Adrenal gland (tissue), 5 donors: ENCODE results near the gene CAPN11.

Experiments used
- POLR2A ChIP-seq, 2 donors: fragments of 450-650 bp; IDR thresholded peaks; one replicate each; pipeline ENCODE4 v1.6.1; 2017; ENCODE audit warnings: antibody characterized with exemption in 2 of 2, mild to moderate bottlenecking in 2 of 2, moderate library complexity in 1 of 2
- TF ChIP-seq, protein P1 (sequence below), 6 experiments: fragments of 450-650 bp in 4 of 6; fragments of 200-600 bp in 2 of 6; sonication (generic) in 1 of 6; IDR thresholded peaks; 1 replicate in 5 of 6; 2 replicates in 1 of 6; pipeline versions ENCODE4 v1.5.1 to v1.8.0; 2016 to 2021; ENCODE audit warnings: antibody characterized with exemption in 6 of 6, mild to moderate bottlenecking in 2 of 6, moderate library complexity in 1 of 6
- donor health status: DM: no; HTN: no; CAD: no.

DNA sequence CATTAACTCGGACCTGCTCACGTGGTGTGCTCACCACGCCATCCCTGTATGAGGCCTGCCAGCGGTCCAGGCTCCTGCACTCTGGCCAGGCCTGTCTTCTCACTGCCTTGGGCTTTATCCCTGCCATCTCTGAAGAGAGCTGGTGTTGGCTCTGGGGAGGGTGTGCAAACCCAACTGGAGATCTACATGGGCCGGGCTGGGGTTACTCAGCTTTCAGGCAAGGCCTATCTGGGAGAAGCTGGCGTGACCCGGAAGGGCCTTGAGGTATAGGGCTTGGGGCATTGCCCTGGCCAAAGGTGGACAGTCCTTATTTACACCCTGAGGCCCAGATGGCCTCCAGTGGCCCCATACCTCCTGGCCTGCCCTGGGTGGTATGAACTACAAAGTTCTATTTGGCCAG lies 69.8 kb downstream of the CAPN11 start:
- TF ChIP-seq, protein P1, sequence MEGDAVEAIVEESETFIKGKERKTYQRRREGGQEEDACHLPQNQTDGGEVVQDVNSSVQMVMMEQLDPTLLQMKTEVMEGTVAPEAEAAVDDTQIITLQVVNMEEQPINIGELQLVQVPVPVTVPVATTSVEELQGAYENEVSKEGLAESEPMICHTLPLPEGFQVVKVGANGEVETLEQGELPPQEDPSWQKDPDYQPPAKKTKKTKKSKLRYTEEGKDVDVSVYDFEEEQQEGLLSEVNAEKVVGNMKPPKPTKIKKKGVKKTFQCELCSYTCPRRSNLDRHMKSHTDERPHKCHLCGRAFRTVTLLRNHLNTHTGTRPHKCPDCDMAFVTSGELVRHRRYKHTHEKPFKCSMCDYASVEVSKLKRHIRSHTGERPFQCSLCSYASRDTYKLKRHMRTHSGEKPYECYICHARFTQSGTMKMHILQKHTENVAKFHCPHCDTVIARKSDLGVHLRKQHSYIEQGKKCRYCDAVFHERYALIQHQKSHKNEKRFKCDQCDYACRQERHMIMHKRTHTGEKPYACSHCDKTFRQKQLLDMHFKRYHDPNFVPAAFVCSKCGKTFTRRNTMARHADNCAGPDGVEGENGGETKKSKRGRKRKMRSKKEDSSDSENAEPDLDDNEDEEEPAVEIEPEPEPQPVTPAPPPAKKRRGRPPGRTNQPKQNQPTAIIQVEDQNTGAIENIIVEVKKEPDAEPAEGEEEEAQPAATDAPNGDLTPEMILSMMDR (IDR thresholded peaks at IDR 0.05), result no peak
- no peak for TF ChIP-seq POLR2A (IDR thresholded peaks at IDR 0.05)
